Prostate gland (tissue), 2 donors: Measurements from ENCODE around the gene CD200. TPM values are rescaled to one million over a fixed set of nuclear protein-coding genes. Genes with fewer than 3 reads are reported as not detected.

Experiments
- DNase-seq: peaks from one replicate; pipeline ENCODE4 v3.0.0-alpha.2; 2019; ENCODE audit warnings: low spot score
- H3K27ac ChIP-seq, 2 donors: fragments of 200-600 bp; sonication (generic); 2 replicates each; pipeline ENCODE4 v1.5.1; 2017 to 2019
- H3K27me3 ChIP-seq: fragments of 200-600 bp; sonication (generic); replicated peaks from 2 replicates; pipeline ENCODE4 v1.5.1; 2019; ENCODE audit not compliant: insufficient read depth
- H3K36me3 ChIP-seq, 2 donors: fragments of 200-600 bp; sonication (generic); 1 replicate in 1 of 2; 2 replicates in 1 of 2; pipeline versions ENCODE4 v1.5.1 to v1.8.1; 2017 to 2019
- H3K4me1 ChIP-seq: fragments of 200-600 bp; sonication (generic); replicated peaks from 2 replicates; pipeline ENCODE4 v1.5.1; 2019
- H3K4me3 ChIP-seq, 2 donors: fragments of 200-600 bp; sonication (generic); 2 replicates each; pipeline ENCODE4 v1.5.1; 2017 to 2019
- H3K9me3 ChIP-seq: fragments of 200-600 bp; sonication (generic); 2 replicates; pipeline ENCODE4 v1.5.1; 2017
- POLR2A ChIP-seq: fragments of 450-650 bp; IDR thresholded peaks from one replicate; pipeline ENCODE4 v1.6.1; 2016; ENCODE audit warnings: antibody characterized with exemption, mild to moderate bottlenecking
- POLR2AphosphoS5 ChIP-seq: sonication (generic); formaldehyde crosslinking; IDR thresholded peaks from one replicate; pipeline ENCODE4 v1.6.1; 2017; ENCODE audit warnings: antibody characterized with exemption
- WGBS: methylation state at CpG from one replicate; pipeline ENCODE4 v1.1.5; 2018; 5-methylcytosine and 5-hydroxymethylcytosine counted together
- intact Hi-C: fragments of 100-400 bp; cut with DNase I; formaldehyde crosslinking; loops from one replicate; pipeline ENCODE4 v1.14.2; 2022
- total RNA-seq, 2 donors: library from RNA; depleted of rRNA; stranded (reverse); fragments of >200 nt; gene quantifications; one replicate each; pipeline ENCODE4 v1.1.0, GENCODE V29; 2016
- TF ChIP-seq, protein P1 (sequence below), 4 experiments: fragments of 200-600 bp in 2 of 4; fragments of 450-650 bp in 2 of 4; sonication (generic) in 2 of 4; IDR thresholded peaks; 1 replicate in 3 of 4; 2 replicates in 1 of 4; pipeline ENCODE4 v1.5.1; 2016 to 2019; ENCODE audit warnings: antibody characterized with exemption in 4 of 4, mild to moderate bottlenecking in 2 of 4, moderate library complexity in 2 of 4

Gene CD200
- total RNA-seq, 2 donors from 2014 or later, result 5.2 to 6.3 TPM

GRCh38 chr3:112315791-112316190 is 17.2 kb upstream of the CD200 start:
- WGBS, result 46% methylated on average over 1 of the region's 1 CpG
- H3K9me3 ChIP-seq, result no peaks in the 10 kb centered on the region
- no peaks in the 10 kb centered on the region for H3K4me1 ChIP-seq
- H3K27me3 ChIP-seq, result no peaks in the 10 kb centered on the region
- intact Hi-C loops, result no loop called here
- no peak overlapping the region for H3K4me3 ChIP-seq
- no peak overlapping the region for H3K27ac ChIP-seq
- no peaks in the 10 kb centered on the region for H3K36me3 ChIP-seq
- no peak for TF ChIP-seq POLR2AphosphoS5
- TF ChIP-seq, protein P1, sequence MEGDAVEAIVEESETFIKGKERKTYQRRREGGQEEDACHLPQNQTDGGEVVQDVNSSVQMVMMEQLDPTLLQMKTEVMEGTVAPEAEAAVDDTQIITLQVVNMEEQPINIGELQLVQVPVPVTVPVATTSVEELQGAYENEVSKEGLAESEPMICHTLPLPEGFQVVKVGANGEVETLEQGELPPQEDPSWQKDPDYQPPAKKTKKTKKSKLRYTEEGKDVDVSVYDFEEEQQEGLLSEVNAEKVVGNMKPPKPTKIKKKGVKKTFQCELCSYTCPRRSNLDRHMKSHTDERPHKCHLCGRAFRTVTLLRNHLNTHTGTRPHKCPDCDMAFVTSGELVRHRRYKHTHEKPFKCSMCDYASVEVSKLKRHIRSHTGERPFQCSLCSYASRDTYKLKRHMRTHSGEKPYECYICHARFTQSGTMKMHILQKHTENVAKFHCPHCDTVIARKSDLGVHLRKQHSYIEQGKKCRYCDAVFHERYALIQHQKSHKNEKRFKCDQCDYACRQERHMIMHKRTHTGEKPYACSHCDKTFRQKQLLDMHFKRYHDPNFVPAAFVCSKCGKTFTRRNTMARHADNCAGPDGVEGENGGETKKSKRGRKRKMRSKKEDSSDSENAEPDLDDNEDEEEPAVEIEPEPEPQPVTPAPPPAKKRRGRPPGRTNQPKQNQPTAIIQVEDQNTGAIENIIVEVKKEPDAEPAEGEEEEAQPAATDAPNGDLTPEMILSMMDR (IDR thresholded peaks at IDR 0.05), result no peak
- no peak for TF ChIP-seq POLR2A
- no peak for DNase-seq

- Histone ChIP-seq H3K4me1 (no peaks in the 10 kb centered on the region), H3K27me3 (no peaks in the 10 kb centered on the region), H3K9me3 (no peaks in the 10 kb centered on the region), H3K36me3 (no peaks in the 10 kb centered on the region), H3K27ac (no peak overlapping the region), H3K4me3 (no peak overlapping the region)
- intact Hi-C loops, result no loop called here
- TF ChIP-seq POLR2AphosphoS5, result no peak
- TF ChIP-seq POLR2A, result no peak
- TF ChIP-seq, protein P1 (IDR thresholded peaks at IDR 0.05), result no peak
- DNase-seq, result no peak
- 37% methylated on average over 4 of the region's 4 CpGs for WGBS
These were observed 13.3 kb upstream of the CD200 start for GRCh38 chr3:112319516-112320276.

DNA sequence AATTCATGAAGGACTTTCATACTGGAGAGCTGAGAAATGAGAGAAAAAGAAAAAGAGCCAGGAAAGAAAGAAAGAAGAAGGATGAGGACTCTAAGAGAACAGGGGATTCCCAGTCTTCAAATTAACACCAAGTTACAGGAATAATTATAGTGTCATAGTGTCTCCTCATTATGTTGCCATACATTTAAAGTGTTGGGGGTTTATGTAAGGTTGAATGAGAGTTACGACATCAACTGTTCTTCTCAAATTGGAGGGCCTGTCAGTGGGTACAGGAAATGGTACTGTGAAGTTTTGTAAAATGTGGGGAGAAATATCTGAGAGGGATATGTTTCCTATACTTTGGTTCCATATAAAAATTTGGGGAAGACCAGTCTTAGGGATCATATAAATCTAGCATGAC is 12.3 kb upstream of the CD200 start:
- DNase-seq, result no peak
- Histone ChIP-seq H3K4me3 (no peak overlapping the region), H3K4me1 (no peaks in the 10 kb centered on the region), H3K27me3 (no peaks in the 10 kb centered on the region), H3K27ac (no peak overlapping the region), H3K9me3 (no peaks in the 10 kb centered on the region), H3K36me3 (no peaks in the 10 kb centered on the region)
- TF ChIP-seq POLR2A, result no peak
- TF ChIP-seq, protein P1 (IDR thresholded peaks at IDR 0.05), result no peak
- TF ChIP-seq POLR2AphosphoS5, result no peak
- intact Hi-C loops, result no loop called here
- WGBS, result 82% methylated on average over 1 of the region's 1 CpG

- H3K27ac ChIP-seq, result no peak overlapping the region
- TF ChIP-seq, protein P1 (IDR thresholded peaks at IDR 0.05), result no peak
- intact Hi-C loops, result no loop called here
- no peak for DNase-seq
- no peaks in the 10 kb centered on the region for H3K4me1 ChIP-seq
- 33% methylated on average over 5 of the region's 5 CpGs for WGBS
- H3K9me3 ChIP-seq, result no peaks in the 10 kb centered on the region
- no peaks in the 10 kb centered on the region for H3K36me3 ChIP-seq
- no peaks in the 10 kb centered on the region for H3K27me3 ChIP-seq
- H3K4me3 ChIP-seq, result no peak overlapping the region
These were observed 10.9 kb upstream of the CD200 start for GRCh38 chr3:112321867-112322652.
